ENCODE results near the gene APOO. TPM values are rescaled to one million over a fixed set of nuclear protein-coding genes. Genes with fewer than 3 reads are reported as not detected.

APOO gene
- total RNA-seq, 6 experiments from 2014 or later: 20.8 to 28.1 (median 23.3) TPM

DNA sequence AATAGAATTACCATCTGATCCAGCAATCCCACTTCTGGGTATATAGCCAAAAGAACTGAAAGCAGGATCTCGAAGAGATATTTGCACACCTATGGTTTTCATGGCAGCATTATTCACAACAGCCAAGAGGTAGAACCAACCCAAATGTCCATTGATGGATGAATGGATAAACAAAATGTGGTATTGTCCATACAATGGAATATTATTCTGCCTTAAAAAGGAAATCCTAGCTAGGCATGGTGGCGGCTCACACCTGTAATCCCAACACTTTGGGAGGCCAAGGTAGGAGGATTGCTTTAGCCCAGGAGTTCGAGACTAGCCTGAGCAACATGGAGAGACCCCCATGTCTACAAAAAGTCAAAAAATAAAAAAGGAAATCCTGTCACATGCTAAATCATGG is 97.5 kb downstream of the APOO start:
- Mint-ChIP-seq H3K4me1 (ENCODE audit: low read depth) (peaks cover 10% of the 10 kb centered on the region), H3K27ac (no peak overlapping the region), H3K9me3 (no peaks in the 10 kb centered on the region), H3K36me3 (ENCODE audit: low read depth) (no peaks in the 10 kb centered on the region), H3K27me3 (ENCODE audit: insufficient read depth) (peaks cover 1% of the 10 kb centered on the region; the same call in 1 of the 2 replicates), H3K4me3 (no peak overlapping the region)
- no peak for DNase-seq
- TF ChIP-seq, protein P1, sequence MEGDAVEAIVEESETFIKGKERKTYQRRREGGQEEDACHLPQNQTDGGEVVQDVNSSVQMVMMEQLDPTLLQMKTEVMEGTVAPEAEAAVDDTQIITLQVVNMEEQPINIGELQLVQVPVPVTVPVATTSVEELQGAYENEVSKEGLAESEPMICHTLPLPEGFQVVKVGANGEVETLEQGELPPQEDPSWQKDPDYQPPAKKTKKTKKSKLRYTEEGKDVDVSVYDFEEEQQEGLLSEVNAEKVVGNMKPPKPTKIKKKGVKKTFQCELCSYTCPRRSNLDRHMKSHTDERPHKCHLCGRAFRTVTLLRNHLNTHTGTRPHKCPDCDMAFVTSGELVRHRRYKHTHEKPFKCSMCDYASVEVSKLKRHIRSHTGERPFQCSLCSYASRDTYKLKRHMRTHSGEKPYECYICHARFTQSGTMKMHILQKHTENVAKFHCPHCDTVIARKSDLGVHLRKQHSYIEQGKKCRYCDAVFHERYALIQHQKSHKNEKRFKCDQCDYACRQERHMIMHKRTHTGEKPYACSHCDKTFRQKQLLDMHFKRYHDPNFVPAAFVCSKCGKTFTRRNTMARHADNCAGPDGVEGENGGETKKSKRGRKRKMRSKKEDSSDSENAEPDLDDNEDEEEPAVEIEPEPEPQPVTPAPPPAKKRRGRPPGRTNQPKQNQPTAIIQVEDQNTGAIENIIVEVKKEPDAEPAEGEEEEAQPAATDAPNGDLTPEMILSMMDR (IDR thresholded peaks at IDR 0.05): no peak

DNA sequence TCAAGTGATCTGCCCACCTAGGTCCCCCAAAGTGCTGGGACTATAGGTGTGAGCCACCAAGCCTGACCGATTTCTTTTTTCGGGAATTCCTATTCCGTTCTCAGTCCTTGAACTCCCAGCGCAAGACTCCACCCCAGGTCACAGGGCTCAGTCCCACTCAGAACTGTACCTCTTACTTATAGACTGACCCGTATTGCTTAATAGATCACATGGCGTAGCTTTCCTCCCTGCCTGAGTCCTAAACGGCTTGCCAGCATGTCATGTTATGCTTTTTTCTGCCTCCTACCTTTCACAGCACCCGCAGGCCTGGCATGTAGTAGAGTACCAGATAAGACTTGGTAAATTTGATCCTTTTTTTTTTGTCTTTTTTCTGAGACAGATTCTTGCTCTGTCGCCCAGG is 102.3 kb downstream of the APOO start:
- Mint-ChIP-seq H3K4me3 (no peak overlapping the region), H3K27ac (no peak overlapping the region)

DNA sequence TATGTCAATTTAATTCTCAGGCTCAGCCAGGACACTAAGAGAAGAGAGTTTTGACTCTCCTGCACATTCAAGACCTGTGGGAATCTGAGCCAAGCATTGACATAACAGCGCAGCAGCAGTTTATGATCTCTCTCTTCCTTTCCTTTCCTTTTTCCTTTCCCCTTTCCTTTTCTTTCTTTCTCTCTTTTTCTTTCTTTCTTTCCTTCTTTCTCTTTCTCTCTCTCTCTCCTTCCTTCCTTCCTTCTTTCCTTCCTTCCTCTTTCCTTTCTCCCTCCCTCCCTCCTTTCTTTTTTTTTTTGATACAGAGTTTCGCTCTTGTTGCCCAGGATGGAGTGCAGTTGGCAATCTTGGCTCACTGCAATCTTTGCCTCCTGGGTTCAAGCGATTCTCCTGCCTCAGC is 103.2 kb downstream of the APOO start:
- Mint-ChIP-seq H3K27me3 (ENCODE audit: insufficient read depth) (0 out of 2 replicates have a peak, but pooled peaks cover 1% of the 10 kb centered on the region), H3K4me3 (peak overlapping the region; percentile 57; the same call in 1 of the 2 replicates), H3K36me3 (ENCODE audit: low read depth) (no peaks in the 10 kb centered on the region), H3K4me1 (ENCODE audit: low read depth) (peaks cover 28% of the 10 kb centered on the region), H3K27ac (peak overlapping the region; percentile 88), H3K9me3 (no peaks in the 10 kb centered on the region)
- TF ChIP-seq, protein P1 (IDR thresholded peaks at IDR 0.05): no peak
- DNase-seq: no peak

More for the DNA sequence above, 102.3 kb downstream of the APOO start:
- H3K4me1 Mint-ChIP-seq (ENCODE audit: low read depth): peaks cover 27% of the 10 kb centered on the region
- H3K36me3 Mint-ChIP-seq (ENCODE audit: low read depth): no peaks in the 10 kb centered on the region
- no peaks in the 10 kb centered on the region for H3K9me3 Mint-ChIP-seq
- TF ChIP-seq, protein P1 (IDR thresholded peaks at IDR 0.05): no peak
- 0 out of 2 replicates have a peak, but pooled peaks cover 1% of the 10 kb centered on the region for H3K27me3 Mint-ChIP-seq (ENCODE audit: insufficient read depth)
- no peak for DNase-seq

DNA sequence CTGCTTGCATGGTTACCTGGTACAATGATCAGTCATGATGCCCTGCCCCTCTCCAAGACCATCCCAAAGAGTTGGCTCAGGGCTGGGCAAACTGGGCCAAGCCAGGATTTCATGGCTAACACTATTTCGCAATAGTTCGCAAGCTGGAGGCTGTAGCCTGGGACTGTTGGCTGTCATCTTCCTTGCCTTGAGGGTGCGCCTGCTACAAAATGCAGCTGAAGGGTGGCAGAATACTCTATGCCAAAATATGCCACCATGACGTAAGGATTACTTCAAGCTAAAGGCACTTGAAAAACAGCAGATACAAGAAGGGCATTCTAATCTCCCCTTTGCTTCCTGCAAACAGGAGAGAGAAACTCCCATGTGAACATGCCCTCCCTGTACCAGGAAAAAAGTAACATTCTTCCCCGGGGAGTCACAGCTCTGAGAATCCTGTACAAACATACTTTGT is 103.8 kb downstream of the APOO start:
- peak; percentile 45 for DNase-seq
- TF ChIP-seq, protein P1 (IDR thresholded peaks at IDR 0.05): no peak
- Mint-ChIP-seq H3K36me3 (ENCODE audit: low read depth) (no peaks in the 10 kb centered on the region), H3K4me3 (peak overlapping the region; percentile 57; the same call in 1 of the 2 replicates), H3K9me3 (no peaks in the 10 kb centered on the region), H3K4me1 (ENCODE audit: low read depth) (peaks cover 31% of the 10 kb centered on the region), H3K27ac (peak overlapping the region; percentile 88), H3K27me3 (ENCODE audit: insufficient read depth) (0 out of 2 replicates have a peak, but pooled peaks cover 1% of the 10 kb centered on the region)

DNA sequence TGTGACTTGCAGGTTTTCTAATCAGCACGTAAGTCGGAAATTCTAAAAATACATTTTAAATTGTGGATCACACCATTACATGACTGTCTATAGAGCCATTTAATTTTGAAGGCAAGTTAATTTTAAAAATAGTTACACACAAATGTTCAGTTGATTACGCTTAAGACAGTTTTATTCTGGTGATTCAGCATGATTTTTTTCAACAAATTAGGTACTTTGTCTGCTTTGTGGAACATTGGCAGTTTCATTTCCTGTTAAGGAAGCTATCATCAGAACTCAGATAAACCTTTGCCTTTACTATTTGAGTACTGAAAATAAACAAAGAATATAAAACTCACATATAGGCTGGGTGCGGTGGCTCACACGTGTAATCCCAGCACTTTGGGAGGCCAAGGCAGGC is 105.3 kb downstream of the APOO start:
- Mint-ChIP-seq H3K4me1 (ENCODE audit: low read depth) (peaks cover 28% of the 10 kb centered on the region), H3K27ac (no peak overlapping the region)
- TF ChIP-seq, protein P1 (IDR thresholded peaks at IDR 0.05): no peak

More for the DNA sequence above, 105.3 kb downstream of the APOO start:
- Mint-ChIP-seq H3K4me3 (no peak overlapping the region), H3K27me3 (ENCODE audit: insufficient read depth) (0 out of 2 replicates have a peak, but pooled peaks cover 1% of the 10 kb centered on the region), H3K36me3 (ENCODE audit: low read depth) (no peaks in the 10 kb centered on the region), H3K9me3 (no peaks in the 10 kb centered on the region)
- no peak for DNase-seq

All from HFFc6 (cell line).